Jurkat, Clone E6-1 (cell line): ENCODE results near the gene SLC22A2.
A peak's percentile ranks its signal among the peaks of the same experiment; 100 is the strongest.

Experiments
- DNase-seq: peaks from one replicate; pipeline ENCODE4 v3.0.0-alpha.2; 2011; ENCODE audit warnings: low read depth, low spot score
- H3K4me3 ChIP-seq: 2 replicates; pipeline ENCODE4 v1.5.1; 2011; ENCODE audit warnings: mild to moderate bottlenecking, low read length, control low read depth, moderate library complexity

Gene SLC22A2

DNA sequence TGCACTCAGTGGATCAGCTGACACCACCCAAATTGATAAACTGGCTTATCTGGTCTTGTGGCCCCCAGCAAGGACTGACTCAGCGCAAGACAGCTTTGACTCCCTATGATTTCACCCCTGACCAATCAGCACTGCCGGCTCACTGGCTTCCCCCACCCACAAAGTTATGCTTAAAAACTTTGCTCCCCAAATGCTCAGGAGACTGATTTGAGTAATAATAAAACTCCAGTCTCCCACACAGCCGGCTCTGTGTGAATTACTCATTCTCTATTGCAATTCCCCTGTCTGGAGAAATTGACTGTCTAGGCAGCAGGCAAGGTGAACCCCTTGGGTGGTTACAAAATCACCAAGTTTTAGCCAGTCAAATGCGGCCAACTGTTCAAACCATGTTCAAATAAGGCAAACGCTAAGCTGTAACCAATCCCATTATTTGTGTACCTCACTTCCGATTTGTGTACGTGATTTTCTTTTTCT lies 32.5 kb downstream of the SLC22A2 start:
- no peak for DNase-seq
- no peak overlapping the region for H3K4me3 ChIP-seq

GRCh38 chr6:160224639-160225237 lies 33.9 kb downstream of the SLC22A2 start:
- no peak for DNase-seq

DNA sequence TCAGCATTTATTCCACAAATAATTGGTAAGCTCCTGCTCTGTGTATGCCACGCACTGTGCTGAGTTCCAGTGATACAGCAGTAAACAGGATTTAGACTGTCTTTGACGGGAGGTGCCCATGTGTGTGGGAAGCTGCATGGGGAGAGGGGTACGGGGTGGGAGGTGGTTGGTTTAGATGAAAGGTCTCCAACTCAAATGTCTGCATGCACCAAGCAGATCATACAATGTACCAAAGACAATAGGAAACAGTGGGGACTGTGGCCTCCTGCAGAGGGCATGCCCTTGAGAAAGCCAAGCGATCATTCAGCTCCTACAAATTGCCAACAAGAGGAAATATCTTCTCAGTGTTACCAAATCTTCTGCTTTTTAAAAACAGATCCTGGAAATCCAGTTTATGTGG lies 36.1 kb downstream of the SLC22A2 start:
- DNase-seq = no peak

More at GRCh38 chr6:160224639-160225237, 33.9 kb downstream of the SLC22A2 start:
- H3K4me3 ChIP-seq = no peak overlapping the region

DNA sequence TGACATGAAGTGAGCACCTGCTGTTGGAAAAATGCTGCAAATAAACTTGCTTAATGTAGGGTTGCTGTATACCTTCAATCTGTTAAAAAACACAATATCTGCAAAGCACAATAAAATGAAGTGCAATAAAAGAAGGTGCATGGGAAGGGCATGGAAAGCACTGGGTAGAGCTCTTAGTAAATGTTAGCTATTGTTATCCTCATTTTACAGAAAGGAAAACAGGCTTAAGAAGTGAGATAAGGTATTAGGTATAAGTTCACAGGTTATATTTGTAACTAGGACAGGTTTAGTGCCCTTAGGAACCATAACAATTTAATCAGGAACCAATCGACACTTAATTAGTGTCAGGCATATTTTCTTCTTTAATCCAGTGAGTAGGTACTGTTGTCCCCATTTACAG lies 36.7 kb downstream of the SLC22A2 start:
- no peak overlapping the region for H3K4me3 ChIP-seq
- no peak for DNase-seq

More for the DNA sequence above, 36.1 kb downstream of the SLC22A2 start:
- H3K4me3 ChIP-seq = no peak overlapping the region

GRCh38 chr6:160221423-160221822 lies 37.2 kb downstream of the SLC22A2 start:
- DNase-seq = peak; percentile 27

GRCh38 chr6:160218810-160219209 lies 39.8 kb downstream of the SLC22A2 start:
- no peak for DNase-seq
- no peak overlapping the region for H3K4me3 ChIP-seq

More at GRCh38 chr6:160221423-160221822, 37.2 kb downstream of the SLC22A2 start:
- no peak overlapping the region for H3K4me3 ChIP-seq

DNA sequence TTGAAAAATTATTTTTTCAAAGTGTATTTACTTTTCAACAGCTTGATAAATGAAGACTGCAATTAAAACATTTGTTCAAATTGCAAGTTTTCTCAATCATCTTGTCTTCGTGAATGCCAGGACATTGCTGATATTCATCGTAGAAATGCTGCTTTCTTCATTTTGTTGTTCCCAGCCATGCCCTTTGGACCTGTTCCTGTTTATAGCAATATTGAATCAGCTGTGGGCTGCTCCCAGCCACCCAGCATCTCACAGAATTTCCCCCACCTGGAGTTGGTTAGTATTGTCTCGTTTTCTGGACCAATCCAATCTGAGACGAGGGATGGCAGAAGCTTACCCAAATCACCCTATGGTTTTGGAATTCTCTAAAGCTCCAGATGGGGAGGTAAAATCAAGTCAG lies 40.8 kb downstream of the SLC22A2 start:
- no peak overlapping the region for H3K4me3 ChIP-seq
- DNase-seq = no peak

- no peak for DNase-seq
- H3K4me3 ChIP-seq = no peak overlapping the region
Observed at GRCh38 chr6:160217073-160217472, 41.5 kb downstream of the SLC22A2 start.

GRCh38 chr6:160215232-160215631 lies 43.4 kb downstream of the SLC22A2 start:
- DNase-seq = no peak
- no peak overlapping the region for H3K4me3 ChIP-seq

DNA sequence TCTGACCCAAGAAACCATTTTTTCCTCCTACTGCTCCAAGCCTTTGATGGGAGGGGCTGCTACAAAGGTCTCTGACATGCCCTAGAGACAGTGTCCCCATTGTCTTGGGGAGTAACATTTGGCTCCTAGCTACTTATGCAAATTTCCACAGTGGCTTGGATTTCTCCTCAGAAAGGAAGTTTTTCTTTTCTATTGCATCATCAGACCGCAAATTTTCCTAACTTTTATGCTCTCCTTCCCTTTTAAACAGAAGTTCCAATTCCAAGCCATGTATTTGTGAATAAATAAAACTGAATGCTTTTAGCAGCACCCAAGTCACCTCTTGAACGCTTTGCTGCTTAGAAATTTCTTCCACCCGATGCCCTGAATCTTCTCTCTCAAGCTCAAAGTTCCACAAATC lies 51.0 kb downstream of the SLC22A2 start:
- DNase-seq = no peak
- no peak overlapping the region for H3K4me3 ChIP-seq

DNA sequence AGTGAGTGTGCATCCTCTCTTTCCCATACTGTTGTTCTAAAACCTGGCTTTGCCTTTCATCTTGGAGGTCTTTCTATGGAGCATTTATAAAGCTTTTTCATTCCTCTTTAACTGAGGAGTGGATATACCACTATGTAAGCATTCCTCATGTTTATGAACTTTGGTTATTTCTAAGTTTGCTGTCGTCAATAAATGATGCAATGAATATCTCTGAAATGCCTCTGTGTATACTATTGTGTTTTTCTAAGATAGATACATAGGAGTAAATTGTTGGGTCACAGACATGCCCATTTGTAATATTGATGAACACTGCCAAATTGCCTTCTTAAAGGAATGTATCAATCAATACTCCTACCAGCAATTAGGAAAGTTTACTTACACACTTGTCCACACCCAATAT lies 53.9 kb downstream of the SLC22A2 start:
- H3K4me3 ChIP-seq = no peak overlapping the region
- DNase-seq = no peak

DNA sequence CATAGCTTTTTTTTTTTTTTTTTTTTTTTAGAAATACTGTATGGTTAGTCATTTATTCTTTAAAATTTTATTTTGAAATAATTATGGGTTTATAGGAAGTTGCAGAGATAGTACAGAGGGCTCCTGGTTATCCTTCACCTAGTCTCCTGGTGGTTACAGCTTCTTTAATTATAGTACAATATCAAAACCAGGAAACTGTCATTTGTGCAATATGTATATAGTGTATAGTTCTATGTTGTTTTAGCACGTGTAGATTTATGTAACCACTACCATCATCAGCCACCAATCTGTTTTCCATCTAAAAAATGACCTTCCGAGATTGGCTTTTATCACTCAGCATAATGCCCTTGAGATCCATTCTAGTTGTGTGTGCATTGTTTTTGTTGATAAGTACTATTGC lies 54.7 kb downstream of the SLC22A2 start:
- H3K4me3 ChIP-seq = no peak overlapping the region
- DNase-seq = no peak

DNA sequence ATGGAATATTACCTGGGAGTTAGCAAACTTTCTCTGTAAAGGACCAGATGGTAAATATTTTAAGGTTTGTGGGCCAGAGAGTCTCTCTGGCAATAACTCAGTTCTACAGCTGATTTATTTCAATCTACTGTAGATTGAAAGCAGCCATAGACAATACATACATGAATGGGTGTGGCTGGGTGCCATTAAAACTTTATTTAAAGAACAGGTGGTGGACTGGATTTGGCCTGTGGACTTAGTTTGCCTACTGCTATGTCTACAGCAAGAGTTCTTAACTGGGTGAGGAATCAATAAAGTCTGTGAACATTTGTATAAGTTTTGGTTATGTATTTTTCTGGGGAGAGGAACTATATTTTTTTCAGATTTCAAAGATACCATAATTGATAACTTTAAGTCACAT lies 55.1 kb downstream of the SLC22A2 start:
- DNase-seq = no peak
- no peak overlapping the region for H3K4me3 ChIP-seq

DNA sequence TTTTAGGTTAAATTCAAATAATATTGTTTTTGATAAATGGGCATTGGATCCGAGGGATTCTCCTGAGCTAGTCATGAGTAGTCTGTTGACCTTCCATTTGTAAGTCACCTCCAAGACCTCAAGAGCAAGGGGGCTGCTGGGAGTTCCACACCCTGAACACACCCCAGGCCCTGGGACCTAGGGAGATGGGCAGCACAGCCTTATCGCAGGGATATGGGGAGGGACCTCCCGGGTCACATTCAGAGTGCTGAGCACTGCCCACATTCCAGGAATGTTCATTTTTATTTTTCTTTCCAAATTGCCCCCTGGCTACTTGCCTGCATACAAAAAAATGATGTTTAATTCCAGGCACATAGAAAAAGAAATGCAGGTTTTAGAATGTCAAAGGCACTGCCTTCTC lies 55.5 kb downstream of the SLC22A2 start:
- no peak for DNase-seq
- no peak overlapping the region for H3K4me3 ChIP-seq

- DNase-seq = no peak
- H3K4me3 ChIP-seq = no peak overlapping the region
Observed at GRCh38 chr6:160202411-160202810, 56.2 kb downstream of the SLC22A2 start.

- no peak for DNase-seq
- H3K4me3 ChIP-seq = no peak overlapping the region
Observed at GRCh38 chr6:160201061-160201460, 57.6 kb downstream of the SLC22A2 start.

DNA sequence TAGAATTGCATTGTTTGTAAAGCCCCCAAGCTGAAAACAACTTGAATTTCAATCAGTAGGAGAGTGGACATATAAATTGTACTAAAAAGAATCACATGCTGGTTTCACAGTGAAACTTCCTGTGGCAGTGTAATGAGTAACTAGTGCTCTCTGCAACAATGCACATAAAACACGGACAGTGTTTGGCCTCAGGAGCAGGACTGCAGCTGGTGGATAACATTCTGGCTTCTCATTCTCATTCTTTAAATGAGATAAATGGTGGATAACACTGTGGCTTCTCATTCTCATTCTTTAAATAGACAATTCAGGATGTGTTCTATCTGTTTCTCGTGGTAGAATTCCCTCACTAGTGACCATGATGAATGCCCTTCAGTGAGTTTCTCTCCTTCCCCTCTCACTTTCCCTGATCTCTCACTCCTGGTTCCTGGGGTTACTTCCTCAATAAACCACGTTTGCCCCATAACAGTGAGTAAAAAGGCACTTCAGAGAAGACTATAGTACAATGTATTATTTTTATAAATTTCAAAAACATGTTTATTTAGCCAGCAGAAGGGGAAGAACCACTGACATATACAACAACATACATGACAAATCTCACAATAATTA lies 59.9 kb downstream of the SLC22A2 start:
- no peak for DNase-seq
- no peak overlapping the region for H3K4me3 ChIP-seq

DNA sequence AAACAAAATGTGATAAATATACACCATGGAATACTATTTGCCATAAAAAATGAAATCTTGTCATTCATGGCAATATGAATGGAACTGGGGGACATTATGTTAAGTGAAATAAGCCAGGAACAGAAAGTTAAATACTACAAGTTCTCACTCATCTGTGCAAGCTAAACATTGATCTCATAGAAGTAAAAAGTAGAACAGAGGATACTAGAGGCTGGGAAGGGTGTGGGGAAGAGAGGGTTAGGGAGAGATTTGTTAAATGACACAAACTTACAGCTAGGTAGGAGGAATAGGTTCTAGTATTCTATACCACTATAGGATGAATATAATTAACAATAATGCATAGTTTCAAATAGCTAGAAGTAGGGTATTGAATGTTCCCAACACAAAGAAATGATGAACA lies 61.0 kb downstream of the SLC22A2 start:
- no peak for DNase-seq
- H3K4me3 ChIP-seq = no peak overlapping the region

- no peak for DNase-seq
Observed at GRCh38 chr6:160194808-160195207, 63.8 kb downstream of the SLC22A2 start.

DNA sequence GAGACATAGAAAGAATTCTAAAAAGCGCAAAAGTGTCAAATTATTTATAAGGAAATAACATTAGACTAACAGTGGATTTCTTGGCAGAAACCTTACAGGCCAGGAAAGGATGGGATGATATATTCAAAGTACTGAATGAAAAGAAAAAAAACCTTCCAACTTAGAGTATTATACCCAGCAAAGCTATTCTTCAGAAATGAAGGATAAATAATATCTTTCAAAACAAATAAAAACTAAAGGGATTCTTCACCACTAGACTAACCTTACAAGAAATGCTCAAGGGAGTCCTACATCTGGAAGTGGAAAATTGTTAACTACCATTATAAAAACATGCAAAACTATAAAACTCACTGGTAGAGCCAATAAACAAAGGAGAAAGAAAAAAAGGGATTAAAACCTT lies 65.8 kb downstream of the SLC22A2 start:
- no peak overlapping the region for H3K4me3 ChIP-seq
- DNase-seq = no peak

More at GRCh38 chr6:160194808-160195207, 63.8 kb downstream of the SLC22A2 start:
- no peak overlapping the region for H3K4me3 ChIP-seq

DNA sequence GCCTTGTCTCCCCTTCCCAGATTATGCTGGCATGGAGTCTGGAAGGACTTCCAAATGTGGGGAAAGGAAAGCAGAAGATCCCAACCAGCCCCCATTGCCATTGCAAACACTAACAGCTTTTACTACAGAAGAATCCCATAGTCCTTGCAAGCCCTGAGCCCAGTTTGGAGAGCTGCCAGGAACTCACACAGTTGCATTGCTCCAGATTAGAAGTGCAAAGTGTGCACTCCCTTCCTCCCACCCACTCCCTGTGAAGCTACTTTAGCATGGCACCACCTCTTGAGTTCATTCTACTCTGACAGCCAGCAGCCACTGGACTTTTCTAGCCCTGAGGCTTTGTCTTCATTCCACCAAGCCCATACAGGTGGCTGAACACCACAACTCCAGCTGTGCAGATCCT lies 67.6 kb downstream of the SLC22A2 start:
- no peak overlapping the region for H3K4me3 ChIP-seq
- DNase-seq = no peak
